GM12878 (cell line): Measurements from ENCODE around the gene USP31. TPM values are rescaled to one million over a fixed set of nuclear protein-coding genes. Genes with fewer than 3 reads are reported as not detected.

Experiments used
- ATAC-seq: fragments of 200-7000 bp; cut with Tn5 transposase; 3 replicates; pipeline ENCODE4 v1.9.1; 2020; ENCODE audit warnings: mild to moderate bottlenecking, moderate library complexity
- BruUV-seq: library from RNA; stranded (reverse); fragments of 400-500 nt; replicated peaks from 2 replicates; lab custom pipeline; 2021; lab: Mats Ljungman, UMichigan
- CTCF ChIA-PET: fragments of 300-600 bp; sonication (Branson Sonifier 250); formaldehyde crosslinking; extraction: SDS; loops from one replicate; lab custom pipeline; 2021; ENCODE audit warnings: inconsistent platforms; lab: Yijun Ruan, JAX
- POLR2A ChIA-PET: fragments of 350-600 bp; formaldehyde crosslinking; extraction: SDS; loops from one replicate; lab custom pipeline; 2021; ENCODE audit warnings: inconsistent platforms; lab: Charles Lee
- RAD21 ChIA-PET: fragments of 300-600 bp; sonication (Branson Sonifier 250); formaldehyde crosslinking; loops from one replicate; lab custom pipeline; 2023; ENCODE audit warnings: antibody characterized with exemption; ENCODE audit not compliant: unreplicated experiment; lab: Charles Lee
- SMC1A ChIA-PET: fragments of 300-600 bp; sonication (Branson Sonifier 250); formaldehyde crosslinking; loops from one replicate; lab custom pipeline; 2023; ENCODE audit not compliant: unreplicated experiment, uncharacterized antibody; lab: Charles Lee
- DNase-seq: peaks from one replicate; pipeline ENCODE4 v3.0.0-alpha.2; 2011; ENCODE audit warnings: low read depth, low spot score
- FAIRE-seq: peaks from 3 replicates; lab custom pipeline; 2011; peaks lifted over from hg19 to GRCh38; lab: Jason Lieb, UNC
- H2AFZ ChIP-seq: 2 replicates; pipeline ENCODE4 v1.6.0; 2011; ENCODE audit warnings: low read depth, low read length, control low read depth; ENCODE audit not compliant: control insufficient read depth
- H3K27ac ChIP-seq: 2 replicates; pipeline ENCODE4 v1.5.1; 2011; ENCODE audit warnings: control low read depth; ENCODE audit not compliant: control insufficient read depth, insufficient read depth
- H3K27me3 ChIP-seq, 2 experiments: replicated peaks in 1 of 2; 2 replicates each; pipeline versions ENCODE4 v1.6.0 to v1.6.1; 2011; ENCODE audit warnings: low read length in 1 of 2; ENCODE audit not compliant: control insufficient read depth in 2 of 2, insufficient read depth in 2 of 2
- H3K36me3 ChIP-seq, 2 experiments: 2 replicates each; pipeline ENCODE4 v1.5.1; 2011; ENCODE audit warnings: low read length in 1 of 2; ENCODE audit not compliant: control insufficient read depth in 2 of 2, insufficient read depth in 2 of 2
- H3K4me1 ChIP-seq: 2 replicates; pipeline ENCODE4 v1.6.1; 2011; ENCODE audit warnings: mild to moderate bottlenecking, low read length, moderate library complexity, mixed read lengths; ENCODE audit not compliant: control insufficient read depth, insufficient read depth
- H3K4me2 ChIP-seq: 2 replicates; pipeline ENCODE4 v1.6.0; 2011; ENCODE audit warnings: control low read depth; ENCODE audit not compliant: control insufficient read depth, insufficient read depth
- H3K4me3 ChIP-seq: fragments of 200-600 bp; sonication (generic); 2 replicates; pipeline ENCODE4 v1.5.1; 2016
- H3K79me2 ChIP-seq: 2 replicates; pipeline ENCODE4 v1.6.0; 2011; ENCODE audit warnings: low read length; ENCODE audit not compliant: control insufficient read depth, insufficient read depth
- H3K9ac ChIP-seq: 2 replicates; pipeline ENCODE4 v1.8.0; 2011; ENCODE audit warnings: low read length, control low read depth, mixed read lengths; ENCODE audit not compliant: control insufficient read depth, insufficient read depth
- H3K9me3 ChIP-seq: replicated peaks from 3 replicates; pipeline ENCODE4 v1.5.1; 2011; ENCODE audit warnings: mild to moderate bottlenecking, low read length; ENCODE audit not compliant: control insufficient read depth, insufficient read depth
- H4K20me1 ChIP-seq: 2 replicates; pipeline ENCODE4 v1.6.0; 2011; ENCODE audit not compliant: control insufficient read depth, insufficient read depth
- ASH2L ChIP-seq: fragments of 300-600, 200-600 bp; sonication (generic); IDR thresholded peaks from 2 replicates; pipeline ENCODE4 v1.6.1; 2017; ENCODE audit warnings: low read depth, mild to moderate bottlenecking, borderline replicate concordance
- BCL3 ChIP-seq: IDR thresholded peaks from 2 replicates; pipeline ENCODE4 v1.6.1; 2011; ENCODE audit warnings: borderline replicate concordance, low read depth, mild to moderate bottlenecking, moderate library complexity, low read length; ENCODE audit not compliant: insufficient read depth, poor library complexity, severe bottlenecking
- CBFB ChIP-seq: IDR thresholded peaks from 2 replicates; pipeline ENCODE4 v1.6.1; 2016; ENCODE audit warnings: antibody characterized with exemption, low read depth
- ELK1 ChIP-seq: IDR thresholded peaks from 2 replicates; pipeline ENCODE4 v1.6.1; 2012; ENCODE audit warnings: low read depth, low read length, improper control_type of control experiment
- ESRRA ChIP-seq: IDR thresholded peaks from 2 replicates; pipeline ENCODE4 v1.6.1; 2012; ENCODE audit warnings: mild to moderate bottlenecking, low read length, improper control_type of control experiment
- EZH2 ChIP-seq: IDR thresholded peaks from 2 replicates; pipeline ENCODE4 v1.6.1; 2012; ENCODE audit warnings: low read depth, mild to moderate bottlenecking, control low read depth, inconsistent platforms, low read length, borderline replicate concordance; ENCODE audit not compliant: control insufficient read depth
- FOS ChIP-seq: IDR thresholded peaks from 3 replicates; pipeline ENCODE4 v1.6.1; 2011; ENCODE audit warnings: borderline replicate concordance; ENCODE audit not compliant: insufficient read length; ENCODE audit errors: extremely low read depth
- PAX8 ChIP-seq: fragments of 450-650 bp; IDR thresholded peaks from 2 replicates; pipeline ENCODE4 v1.6.1; 2017; ENCODE audit warnings: mild to moderate bottlenecking, moderate library complexity
- REST ChIP-seq: IDR thresholded peaks from 2 replicates; pipeline ENCODE4 v1.6.1; 2012; ENCODE audit warnings: mild to moderate bottlenecking, low read depth, low read length
- RUNX3 ChIP-seq: IDR thresholded peaks from 2 replicates; pipeline ENCODE4 v1.6.1; 2012; ENCODE audit warnings: low read length, inconsistent platforms
- ZBED1 ChIP-seq: IDR thresholded peaks from 2 replicates; pipeline ENCODE4 v1.6.1; 2016; ENCODE audit warnings: borderline replicate concordance
- ZNF24 ChIP-seq: fragments of 450-650 bp; IDR thresholded peaks from 2 replicates; pipeline ENCODE4 v1.6.1; 2017; ENCODE audit warnings: antibody characterized with exemption, mild to moderate bottlenecking
- ZNF687 ChIP-seq: fragments of 450-650 bp; IDR thresholded peaks from 2 replicates; pipeline ENCODE4 v1.6.1; 2017; ENCODE audit warnings: mild to moderate bottlenecking, moderate library complexity
- WGBS: methylation state at CpG from one replicate; pipeline ENCODE4 v1.1.6; 2016; ENCODE audit warnings: low lambda C conversion rate; ENCODE audit not compliant: insufficient replicate concordance, insufficient coverage; ENCODE audit errors: missing lambda C conversion rate; 5-methylcytosine and 5-hydroxymethylcytosine counted together
- in situ Hi-C: fragments of 300-500 bp; cut with MboI; formaldehyde crosslinking; loops from 9 replicates; pipeline ENCODE4 v1.14.3; 2018; ENCODE audit warnings: mixed read lengths
- intact Hi-C: fragments of 100-400 bp; cut with micrococcal nuclease; formaldehyde crosslinking; loops from one replicate; pipeline ENCODE4 v1.14.2; 2022; ENCODE audit not compliant: unreplicated experiment
- polyA plus RNA-seq, 11 experiments: library from polyadenylated mRNA; depleted of rRNA in 4 of 11; unstranded in 6 of 11; stranded (reverse) in 5 of 11; fragments of >200 nt; fragmentation: Nextera tagmentation in 4 of 11; fragmentation: Illumina TruSeq in 1 of 11; extraction: Ambion mirVana in 4 of 11; extraction: Trizol in 1 of 11; gene quantifications; 1 replicate in 1 of 11; 2 replicates in 10 of 11; pipeline versions ENCODE4 v1.2.1 to v1.2.3, GENCODE V29; 2011 to 2016; ENCODE audit warnings: inconsistent platforms in 2 of 11, missing spikeins in 2 of 11, low read depth in 1 of 11
- total RNA-seq, 4 experiments: library from RNA; depleted of rRNA in 3 of 4; stranded (reverse); fragments of >200 nt in 3 of 4; fragmentation: Illumina TruSeq in 1 of 4; extraction: Trizol in 1 of 4; gene quantifications; 2 replicates each; pipeline versions ENCODE4 v1.2.1 to v1.2.3, GENCODE V29; 2013 to 2021

Gene USP31
- total and polyA plus RNA-seq, 10 of the 15 experiments (the other 5 are each of a cell fraction or from before 2014, with no cell fraction given) = 0.87 to 6.5 (median 3.2) TPM

GRCh38 chr16:23134274-23134673 is 15.0 kb downstream of the USP31 start:
- DNase-seq (no peak), ATAC-seq (no peak), FAIRE-seq (no peak)
- CTCF ChIA-PET = interaction anchor here (0.6 kb wide), 1 partner anchor 1612 kb away, joined by 3 read pairs; no protein-coding TSS in a partner anchor
- Histone ChIP-seq H3K4me1 (no peaks in the 10 kb centered on the region), H3K79me2 (peaks cover 1% of the 10 kb centered on the region; the same call in 1 of the 2 replicates), H3K27ac (no peak overlapping the region), H3K4me3 (no peak overlapping the region), H3K9me3 (peaks cover 3% of the 10 kb centered on the region; the same call in 2 of the 3 replicates), H3K36me3 (no peaks in the 10 kb centered on the region), H3K27me3 (no peaks in the 10 kb centered on the region), H3K4me2 (no peak overlapping the region), H2AFZ (no peak overlapping the region), H3K9ac (no peak overlapping the region), H4K20me1 (no peaks in the 10 kb centered on the region)
- POLR2A ChIA-PET = no interaction called here
- RAD21 ChIA-PET = interaction anchor here (0.7 kb wide), 1 partner anchor 1533 kb away, joined by 3 read pairs; no protein-coding TSS in a partner anchor
- no TSS peak for BruUV-seq
- in situ Hi-C loops = no loop called here
- WGBS = 64% methylated on average over 3 of the region's 3 CpGs
- SMC1A ChIA-PET = interaction anchor here (1.1 kb wide), 1 partner anchor 300 kb away, joined by 3 read pairs; no protein-coding TSS in a partner anchor
- intact Hi-C loops = no loop called here
- TF ChIP-seq ASH2L (no peak), ZBED1 (no peak), PAX8 (no peak), ELK1 (no peak), EZH2 (no peak), RUNX3 (no peak), FOS (no peak), BCL3 (no peak), ZNF687 (no peak), CBFB (no peak), ZNF24 (no peak), REST (no peak), ESRRA (no peak)
